ENCODE measurements around the gene RAB37. TPM values are rescaled to one million over a fixed set of nuclear protein-coding genes. Genes with fewer than 3 reads are reported as not detected.

Gene RAB37
- total RNA-seq, 1 experiment from 2014 or later: 2.5 TPM

- H3K56ac ChIP-seq (ENCODE audit: insufficient read length, low read depth, low read length): no peak overlapping the region
- WGBS (ENCODE audit: extremely low coverage, insufficient read length, low lambda C conversion rate): no CpG with 5 or more reads among the region's 11 CpGs
- no peak overlapping the region for H3T11ph ChIP-seq (ENCODE audit: low read length)
- DNase-seq: no peak
- H3K9ac ChIP-seq (ENCODE audit: extremely low read depth, insufficient read length, low read length): no peak overlapping the region
- TF ChIP-seq CTCF (conservative IDR thresholded peaks at IDR 0.05): no peak
- H4K20me1 ChIP-seq (ENCODE audit: control insufficient read depth, insufficient read depth, insufficient read length): no peaks in the 10 kb centered on the region
- no peak overlapping the region for H3K4me2 ChIP-seq (ENCODE audit: insufficient read depth, insufficient read length, low read length)
- H2AFZ ChIP-seq (ENCODE audit: low read length): no peak overlapping the region
- no peak overlapping the region for H3K27ac ChIP-seq (ENCODE audit: insufficient read length, low read depth, low read length)
- H3K79me1 ChIP-seq (ENCODE audit: insufficient read depth, low read depth, low read length, poor library complexity, severe bottlenecking): no peaks in the 10 kb centered on the region
- H3K4me1 ChIP-seq (ENCODE audit: insufficient read depth, low read length): no peaks in the 10 kb centered on the region; the same call in none of the 2 replicates
- H2BK15ac ChIP-seq (ENCODE audit: low read depth, low read length): no peak overlapping the region
- H2BK120ac ChIP-seq (ENCODE audit: low read depth, low read length, poor library complexity, severe bottlenecking): no peak overlapping the region
- no peak overlapping the region for H2AK5ac ChIP-seq (ENCODE audit: insufficient read length, low read length)
- H3K27ac Mint-ChIP-seq: no peak overlapping the region; a peak in 2 of 7 replicates
- H3K23me2 ChIP-seq (ENCODE audit: insufficient read length, low read depth, low read length, poor library complexity, severe bottlenecking): peaks cover 10% of the 10 kb centered on the region
- no peak overlapping the region for H2BK12ac ChIP-seq (ENCODE audit: insufficient read length, low read depth, low read length)
- H4K91ac ChIP-seq (ENCODE audit: insufficient read length, low read depth, low read length): no peak overlapping the region
- H3K9me3 Mint-ChIP-seq: no peaks in the 10 kb centered on the region
- H3K36me3 Mint-ChIP-seq (ENCODE audit: insufficient read depth in 1 of 3, low read depth in 3 of 3): peaks cover 1 to 23% (median 8%) of the 10 kb centered on the region in 3 experiments
- no peak overlapping the region for H4K5ac ChIP-seq (ENCODE audit: insufficient read length, low read depth, low read length)
- H3K27me3 ChIP-seq (ENCODE audit: insufficient read depth, low read length): no peaks in the 10 kb centered on the region
- H3K18ac ChIP-seq (ENCODE audit: insufficient read length, low read depth, low read length): no peak overlapping the region
- H3K27me3 Mint-ChIP-seq (ENCODE audit: low read depth): no peaks in the 10 kb centered on the region
- H3K23ac ChIP-seq (ENCODE audit: insufficient read length, low read depth, low read length): no peak overlapping the region
- H4K8ac ChIP-seq (replicated peaks; ENCODE audit: insufficient read length, low read depth, low read length): no peak overlapping the region
- no peak overlapping the region for H3K4ac ChIP-seq (ENCODE audit: low read depth, low read length)
- H3K79me2 ChIP-seq (ENCODE audit: insufficient read depth, low read length): no peaks in the 10 kb centered on the region
- H3K9me3 ChIP-seq (ENCODE audit: control insufficient read depth, low read depth, low read length): no peaks in the 10 kb centered on the region
- H3K14ac ChIP-seq (ENCODE audit: insufficient read depth, low read length): no peak overlapping the region
- peaks cover 18 to 41% of the 10 kb centered on the region in 2 experiments for H3K4me1 Mint-ChIP-seq
- no peak overlapping the region for H2BK5ac ChIP-seq (ENCODE audit: insufficient read length, low read length)
- H3K4me3 Mint-ChIP-seq: 0 out of 5 replicates have a peak overlapping the region, but pooled peaks of 1 of the 2 experiments have one; percentile 14
- H2BK20ac ChIP-seq (ENCODE audit: low read depth, low read length, poor library complexity, severe bottlenecking): no peak overlapping the region
Observed at GRCh38 chr17:74779948-74780400, 42.9 kb downstream of the RAB37 start.

All from H9 (cell line).